H1 (cell line): ENCODE measurements around the gene SPOPL. TPM values are rescaled to one million over a fixed set of nuclear protein-coding genes. Genes with fewer than 3 reads are reported as not detected.

Source experiments
- EZH2 ChIP-seq: fragments of 200-600 bp; sonication (generic); IDR thresholded peaks from 2 replicates; pipeline ENCODE4 v1.7.1; 2012; ENCODE audit warnings: low read depth, mild to moderate bottlenecking, moderate library complexity, low read length, inconsistent platforms; ENCODE audit not compliant: severe bottlenecking
- SP2 ChIP-seq: IDR thresholded peaks from 2 replicates; pipeline ENCODE4 v1.6.1; 2012; ENCODE audit warnings: mild to moderate bottlenecking, low read length, inconsistent platforms
- TAF7 ChIP-seq: optimal IDR thresholded peaks from 2 replicates; pipeline ENCODE3; 2011; ENCODE audit warnings: low read depth, mild to moderate bottlenecking, inconsistent platforms, low read length, moderate library complexity, borderline replicate concordance
- polyA plus RNA-seq, 7 experiments: library from polyadenylated mRNA; depleted of rRNA in 3 of 7; stranded (reverse) in 5 of 7; unstranded in 2 of 7; fragments of >200 nt in 5 of 7; fragments of 200-250 nt in 2 of 7; gene quantifications; 1 replicate in 5 of 7; 2 replicates in 1 of 7; 4 replicates in 1 of 7; pipeline versions ENCODE4 v1.2.1 to v1.2.3, GENCODE V29; 2011 to 2013; ENCODE audit warnings: missing spikeins in 2 of 7, mixed read lengths in 2 of 7
- total RNA-seq: library from RNA; stranded (reverse); fragmentation: NEBNext Ultra II Directional; extraction: Animal tissue kit (Norgen Biotek cat#: 25700); gene quantifications from 2 replicates; pipeline ENCODE4 v1.2.1, GENCODE V29; 2021
- TF ChIP-seq, protein P1 (sequence below): IDR thresholded peaks from 2 replicates; pipeline ENCODE4 v1.6.1; 2012; ENCODE audit warnings: low read length, inconsistent platforms

The SPOPL gene
- total and polyA plus RNA-seq, 2 of the 8 experiments (the other 6 are each of a cell fraction or from before 2014, with no cell fraction given), result 1.9 to 14.5 TPM

DNA sequence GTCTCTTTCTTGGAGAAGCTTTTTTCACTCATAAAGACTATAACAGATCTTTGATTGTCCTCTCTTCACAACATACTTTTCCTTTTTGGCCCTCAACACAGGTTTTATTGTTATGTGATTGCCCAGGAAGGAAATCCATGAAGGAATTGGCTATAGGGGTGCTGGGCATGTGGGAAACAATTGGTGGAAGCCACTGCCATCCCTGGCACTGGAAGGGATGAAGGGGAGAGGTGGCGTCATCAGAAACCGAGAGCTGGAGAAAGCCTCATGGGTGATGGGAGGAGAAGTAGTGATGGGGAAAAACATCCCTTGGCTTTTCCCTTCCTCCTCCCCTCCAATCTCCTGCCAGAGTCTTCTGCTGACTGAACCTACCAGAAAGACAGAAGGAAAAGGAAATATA, 106.2 kb downstream of the SPOPL start (continued):
- TF ChIP-seq, protein P1, sequence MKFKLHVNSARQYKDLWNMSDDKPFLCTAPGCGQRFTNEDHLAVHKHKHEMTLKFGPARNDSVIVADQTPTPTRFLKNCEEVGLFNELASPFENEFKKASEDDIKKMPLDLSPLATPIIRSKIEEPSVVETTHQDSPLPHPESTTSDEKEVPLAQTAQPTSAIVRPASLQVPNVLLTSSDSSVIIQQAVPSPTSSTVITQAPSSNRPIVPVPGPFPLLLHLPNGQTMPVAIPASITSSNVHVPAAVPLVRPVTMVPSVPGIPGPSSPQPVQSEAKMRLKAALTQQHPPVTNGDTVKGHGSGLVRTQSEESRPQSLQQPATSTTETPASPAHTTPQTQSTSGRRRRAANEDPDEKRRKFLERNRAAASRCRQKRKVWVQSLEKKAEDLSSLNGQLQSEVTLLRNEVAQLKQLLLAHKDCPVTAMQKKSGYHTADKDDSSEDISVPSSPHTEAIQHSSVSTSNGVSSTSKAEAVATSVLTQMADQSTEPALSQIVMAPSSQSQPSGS, result no peak
- TF ChIP-seq SP2 (no peak), EZH2 (no peak), TAF7 (no peak)
- TF ChIP-seq, all 59 proteins: peak for 0
